Ishikawa (cell line): ENCODE measurements around the gene LONP1.

Experiments used
- CEBPB ChIP-seq: IDR thresholded peaks from 2 replicates; pipeline ENCODE4 v1.6.1; 2012
- EP300 ChIP-seq: IDR thresholded peaks from 2 replicates; pipeline ENCODE4 v1.6.1; 2012; ENCODE audit warnings: borderline replicate concordance
- FOXM1 ChIP-seq: IDR thresholded peaks from 2 replicates; pipeline ENCODE4 v1.6.1; 2012; ENCODE audit warnings: low read depth, borderline replicate concordance
- NFIC ChIP-seq: IDR thresholded peaks from 2 replicates; pipeline ENCODE4 v1.6.1; 2012
- RAD21 ChIP-seq: IDR thresholded peaks from 2 replicates; pipeline ENCODE4 v1.6.1; 2012; ENCODE audit warnings: low read depth
- TAF1 ChIP-seq: IDR thresholded peaks from 2 replicates; pipeline ENCODE4 v1.6.1; 2012; ENCODE audit warnings: low read depth, mild to moderate bottlenecking
- TCF12 ChIP-seq: IDR thresholded peaks from 2 replicates; pipeline ENCODE4 v1.6.1; 2012; ENCODE audit warnings: low read depth
- TEAD4 ChIP-seq: IDR thresholded peaks from 2 replicates; pipeline ENCODE4 v1.6.1; 2012
- YY1 ChIP-seq: IDR thresholded peaks from 2 replicates; pipeline ENCODE4 v1.6.1; 2012; ENCODE audit warnings: low read depth
- TF ChIP-seq, protein P1 (sequence below): IDR thresholded peaks from 2 replicates; pipeline ENCODE4 v1.6.1; 2012
- TF ChIP-seq, protein P2 (sequence below): IDR thresholded peaks from 2 replicates; pipeline ENCODE4 v1.6.1; 2012
- TF ChIP-seq, protein P3 (sequence below): IDR thresholded peaks from 2 replicates; pipeline ENCODE4 v1.6.1; 2012; ENCODE audit warnings: low read depth, mild to moderate bottlenecking

DNA sequence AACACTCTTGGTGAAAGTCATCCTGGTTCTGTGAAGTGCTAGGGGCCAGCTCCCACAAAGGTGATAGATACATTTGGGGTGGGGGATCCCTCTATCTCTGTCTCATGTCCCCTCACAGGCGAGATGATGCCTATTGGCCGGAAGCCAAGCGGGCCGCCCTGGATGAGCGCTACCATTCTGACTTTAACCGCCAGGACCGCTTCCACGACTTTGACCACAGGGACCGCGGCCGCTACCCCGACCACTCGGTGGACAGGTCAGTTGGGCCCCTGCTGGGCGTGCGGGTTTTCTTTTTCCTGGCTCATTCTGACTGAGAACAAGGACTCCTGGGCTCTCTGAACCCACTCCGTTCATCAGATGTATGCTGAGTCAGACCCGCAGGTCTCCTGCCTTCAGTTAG, 56.0 kb downstream of the LONP1 start:
- TF ChIP-seq TEAD4 (no peak), EP300 (no peak), RAD21 (no peak), CEBPB (no peak), NFIC (no peak), FOXM1 (no peak), TAF1 (no peak), YY1 (no peak), TCF12 (no peak)
- TF ChIP-seq, protein P1, sequence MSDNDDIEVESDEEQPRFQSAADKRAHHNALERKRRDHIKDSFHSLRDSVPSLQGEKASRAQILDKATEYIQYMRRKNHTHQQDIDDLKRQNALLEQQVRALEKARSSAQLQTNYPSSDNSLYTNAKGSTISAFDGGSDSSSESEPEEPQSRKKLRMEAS: no peak
- TF ChIP-seq, protein P2, sequence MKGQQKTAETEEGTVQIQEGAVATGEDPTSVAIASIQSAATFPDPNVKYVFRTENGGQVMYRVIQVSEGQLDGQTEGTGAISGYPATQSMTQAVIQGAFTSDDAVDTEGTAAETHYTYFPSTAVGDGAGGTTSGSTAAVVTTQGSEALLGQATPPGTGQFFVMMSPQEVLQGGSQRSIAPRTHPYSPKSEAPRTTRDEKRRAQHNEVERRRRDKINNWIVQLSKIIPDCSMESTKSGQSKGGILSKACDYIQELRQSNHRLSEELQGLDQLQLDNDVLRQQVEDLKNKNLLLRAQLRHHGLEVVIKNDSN: no peak
- TF ChIP-seq, protein P3, sequence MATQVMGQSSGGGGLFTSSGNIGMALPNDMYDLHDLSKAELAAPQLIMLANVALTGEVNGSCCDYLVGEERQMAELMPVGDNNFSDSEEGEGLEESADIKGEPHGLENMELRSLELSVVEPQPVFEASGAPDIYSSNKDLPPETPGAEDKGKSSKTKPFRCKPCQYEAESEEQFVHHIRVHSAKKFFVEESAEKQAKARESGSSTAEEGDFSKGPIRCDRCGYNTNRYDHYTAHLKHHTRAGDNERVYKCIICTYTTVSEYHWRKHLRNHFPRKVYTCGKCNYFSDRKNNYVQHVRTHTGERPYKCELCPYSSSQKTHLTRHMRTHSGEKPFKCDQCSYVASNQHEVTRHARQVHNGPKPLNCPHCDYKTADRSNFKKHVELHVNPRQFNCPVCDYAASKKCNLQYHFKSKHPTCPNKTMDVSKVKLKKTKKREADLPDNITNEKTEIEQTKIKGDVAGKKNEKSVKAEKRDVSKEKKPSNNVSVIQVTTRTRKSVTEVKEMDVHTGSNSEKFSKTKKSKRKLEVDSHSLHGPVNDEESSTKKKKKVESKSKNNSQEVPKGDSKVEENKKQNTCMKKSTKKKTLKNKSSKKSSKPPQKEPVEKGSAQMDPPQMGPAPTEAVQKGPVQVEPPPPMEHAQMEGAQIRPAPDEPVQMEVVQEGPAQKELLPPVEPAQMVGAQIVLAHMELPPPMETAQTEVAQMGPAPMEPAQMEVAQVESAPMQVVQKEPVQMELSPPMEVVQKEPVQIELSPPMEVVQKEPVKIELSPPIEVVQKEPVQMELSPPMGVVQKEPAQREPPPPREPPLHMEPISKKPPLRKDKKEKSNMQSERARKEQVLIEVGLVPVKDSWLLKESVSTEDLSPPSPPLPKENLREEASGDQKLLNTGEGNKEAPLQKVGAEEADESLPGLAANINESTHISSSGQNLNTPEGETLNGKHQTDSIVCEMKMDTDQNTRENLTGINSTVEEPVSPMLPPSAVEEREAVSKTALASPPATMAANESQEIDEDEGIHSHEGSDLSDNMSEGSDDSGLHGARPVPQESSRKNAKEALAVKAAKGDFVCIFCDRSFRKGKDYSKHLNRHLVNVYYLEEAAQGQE: no peak
